OCI-LY3 (cell line): ENCODE results near the gene SMAD6.

Source experiments
- H2AFZ ChIP-seq: fragments of 200-600, 300-600 bp; shearing (Covaris generic); 2 replicates; pipeline ENCODE4 v1.6.0; 2014; ENCODE audit warnings: antibody characterized with exemption, low read depth, low read length
- H3K27ac ChIP-seq: fragments of 200-600, 300-600 bp; sonication (generic); 2 replicates; pipeline ENCODE4 v1.5.1; 2014; ENCODE audit warnings: mild to moderate bottlenecking, low read length, moderate library complexity, mixed read lengths
- H3K27me3 ChIP-seq: fragments of 200-600, 300-600 bp; sonication (generic); 2 replicates; pipeline ENCODE4 v1.6.1; 2014; ENCODE audit warnings: low read depth, low read length, mixed read lengths
- H3K36me3 ChIP-seq: fragments of 200-600, 300-600 bp; sonication (generic); replicated peaks from 2 replicates; pipeline ENCODE3; 2014; ENCODE audit warnings: low read depth, low read length, mixed read lengths
- H3K4me1 ChIP-seq: fragments of 300-600, 200-600 bp; sonication (generic); 2 replicates; pipeline ENCODE4 v1.6.1; 2014; ENCODE audit warnings: low read length, mixed read lengths
- H3K4me2 ChIP-seq: fragments of 200-600, 300-600 bp; sonication (generic); 2 replicates; pipeline ENCODE4 v1.6.1; 2014; ENCODE audit warnings: low read length, mixed read lengths
- H3K4me3 ChIP-seq: fragments of 300-600, 200-600 bp; sonication (generic); 2 replicates; pipeline ENCODE4 v1.5.1; 2014; ENCODE audit warnings: antibody characterized with exemption, mild to moderate bottlenecking, low read length, moderate library complexity
- H3K79me2 ChIP-seq: fragments of 300-600, 200-600 bp; shearing (Covaris generic); 2 replicates; pipeline ENCODE4 v1.6.1; 2014; ENCODE audit warnings: mild to moderate bottlenecking, low read length, mixed read lengths
- H3K9ac ChIP-seq: fragments of 300-600, 200-600 bp; shearing (Covaris generic); 2 replicates; pipeline ENCODE4 v1.6.0; 2014; ENCODE audit warnings: mild to moderate bottlenecking, low read length, moderate library complexity
- H3K9me3 ChIP-seq: fragments of 200-600, 300-600 bp; shearing (Covaris generic); 2 replicates; pipeline ENCODE4 v1.6.1; 2014; ENCODE audit warnings: low read length, mixed read lengths; ENCODE audit not compliant: insufficient read depth
- H4K20me1 ChIP-seq: fragments of 200-600, 300-600 bp; sonication (generic); 2 replicates; pipeline ENCODE4 v1.6.1; 2016; ENCODE audit warnings: low read length, mixed read lengths; ENCODE audit not compliant: insufficient read depth
- CTCF ChIP-seq: fragments of 200-600, 300-600 bp; sonication (generic); IDR thresholded peaks from 2 replicates; pipeline ENCODE4 v1.5.1; 2014; ENCODE audit warnings: antibody characterized with exemption, low read length, low read depth
- EZH2phosphoT487 ChIP-seq: fragments of 200-600 bp; shearing (Covaris generic); IDR thresholded peaks from 2 replicates; pipeline ENCODE4 v1.6.1; 2018; ENCODE audit warnings: antibody characterized with exemption, mixed run types, low read depth

The SMAD6 gene

GRCh38 chr15:66715720-66716655 is 14.0 kb downstream of the SMAD6 start:
- H3K9me3 ChIP-seq: no peaks in the 10 kb centered on the region
- no peak overlapping the region for H3K9ac ChIP-seq
- TF ChIP-seq CTCF: no peak
- TF ChIP-seq EZH2phosphoT487: no peak
- peaks cover 9% of the 10 kb centered on the region for H3K4me1 ChIP-seq
- no peaks in the 10 kb centered on the region for H3K79me2 ChIP-seq
- H3K27me3 ChIP-seq: no peaks in the 10 kb centered on the region
- H3K4me3 ChIP-seq: no peak overlapping the region
- H3K4me2 ChIP-seq: no peak overlapping the region
- no peaks in the 10 kb centered on the region for H4K20me1 ChIP-seq
- no peak overlapping the region for H3K27ac ChIP-seq
- H2AFZ ChIP-seq: no peak overlapping the region
- H3K36me3 ChIP-seq: no peaks in the 10 kb centered on the region

- no peak overlapping the region for H3K4me2 ChIP-seq
- H3K9me3 ChIP-seq: no peaks in the 10 kb centered on the region
- no peak overlapping the region for H3K27ac ChIP-seq
- no peaks in the 10 kb centered on the region for H3K36me3 ChIP-seq
- no peak overlapping the region for H3K4me3 ChIP-seq
- H3K4me1 ChIP-seq: peaks cover 9% of the 10 kb centered on the region
- no peak overlapping the region for H2AFZ ChIP-seq
- H3K79me2 ChIP-seq: no peaks in the 10 kb centered on the region
- H4K20me1 ChIP-seq: no peaks in the 10 kb centered on the region
- TF ChIP-seq CTCF (no peak), EZH2phosphoT487 (no peak)
- no peaks in the 10 kb centered on the region for H3K27me3 ChIP-seq
- H3K9ac ChIP-seq: no peak overlapping the region
Observed at GRCh38 chr15:66716656-66717020, 14.6 kb downstream of the SMAD6 start.

GRCh38 chr15:66718220-66718988 is 16.4 kb downstream of the SMAD6 start:
- no peak overlapping the region for H3K9ac ChIP-seq
- no peaks in the 10 kb centered on the region for H3K27me3 ChIP-seq
- TF ChIP-seq CTCF: no peak
- TF ChIP-seq EZH2phosphoT487: no peak
- no peaks in the 10 kb centered on the region for H3K79me2 ChIP-seq
- H3K9me3 ChIP-seq: no peaks in the 10 kb centered on the region
- peaks cover 9% of the 10 kb centered on the region for H3K4me1 ChIP-seq
- H3K36me3 ChIP-seq: no peaks in the 10 kb centered on the region
- no peak overlapping the region for H3K4me3 ChIP-seq
- no peak overlapping the region for H3K27ac ChIP-seq
- no peak overlapping the region for H3K4me2 ChIP-seq
- no peaks in the 10 kb centered on the region for H4K20me1 ChIP-seq
- H2AFZ ChIP-seq: no peak overlapping the region

GRCh38 chr15:66719471-66719870 is 17.4 kb downstream of the SMAD6 start:
- Histone ChIP-seq H3K4me2 (no peak overlapping the region), H3K36me3 (no peaks in the 10 kb centered on the region), H3K79me2 (no peaks in the 10 kb centered on the region), H2AFZ (no peak overlapping the region), H3K27me3 (no peaks in the 10 kb centered on the region), H3K9ac (no peak overlapping the region), H3K9me3 (no peaks in the 10 kb centered on the region), H3K4me1 (peaks cover 2% of the 10 kb centered on the region), H3K4me3 (no peak overlapping the region), H4K20me1 (no peaks in the 10 kb centered on the region), H3K27ac (no peak overlapping the region)
- no peak for TF ChIP-seq CTCF
- no peak for TF ChIP-seq EZH2phosphoT487
